Neuronal stem cell (in vitro differentiated cells): ENCODE data around the gene DCAF8.

Experiments
- DNase-seq: peaks from one replicate; pipeline ENCODE4 v3.0.0-alpha.2; 2013; ENCODE audit warnings: low spot score
- H2AFZ ChIP-seq: one replicate; pipeline ENCODE4 v1.6.1; 2013; ENCODE audit warnings: mild to moderate bottlenecking, low read length, inconsistent platforms
- H2AK5ac ChIP-seq: 2 replicates; pipeline ENCODE4 v1.6.1; 2013; ENCODE audit warnings: low read depth, mild to moderate bottlenecking, inconsistent platforms, low read length, moderate library complexity, mixed read lengths
- H2BK120ac ChIP-seq: 2 replicates; pipeline ENCODE4 v1.6.1; 2013; ENCODE audit warnings: low read depth, mild to moderate bottlenecking, inconsistent platforms, low read length, moderate library complexity, mixed read lengths
- H2BK12ac ChIP-seq: one replicate; pipeline ENCODE4 v1.6.1; 2013; ENCODE audit warnings: low read length, inconsistent platforms
- H2BK15ac ChIP-seq: 2 replicates; pipeline ENCODE4 v1.6.1; 2013; ENCODE audit warnings: mild to moderate bottlenecking, low read length, inconsistent platforms, mixed read lengths
- H2BK5ac ChIP-seq: one replicate; pipeline ENCODE4 v1.6.1; 2013; ENCODE audit warnings: inconsistent platforms, mild to moderate bottlenecking, low read length, moderate library complexity
- H3K14ac ChIP-seq: one replicate; pipeline ENCODE4 v1.6.1; 2013; ENCODE audit warnings: low read length, inconsistent platforms
- H3K18ac ChIP-seq: 2 replicates; pipeline ENCODE4 v1.6.1; 2013; ENCODE audit warnings: low read length, inconsistent platforms
- H3K23ac ChIP-seq: 2 replicates; pipeline ENCODE4 v1.6.1; 2013; ENCODE audit warnings: low read depth, mild to moderate bottlenecking, mixed read lengths, low read length, inconsistent platforms; ENCODE audit not compliant: poor library complexity
- H3K27ac ChIP-seq: replicated peaks from 3 replicates; pipeline ENCODE4 v1.5.1; 2013; ENCODE audit warnings: low read length, inconsistent platforms
- H3K27me3 ChIP-seq, 3 experiments: 2 replicates each; pipeline ENCODE4 v1.6.1; 2013; ENCODE audit warnings: low read length in 3 of 3, mild to moderate bottlenecking in 2 of 3, inconsistent platforms in 1 of 3, low read depth in 1 of 3, mixed read lengths in 1 of 3, moderate library complexity in 1 of 3; ENCODE audit not compliant: control insufficient read depth in 3 of 3, insufficient read depth in 3 of 3
- H3K36me3 ChIP-seq, 2 donors: replicated peaks in 1 of 2; 2 replicates each; pipeline ENCODE4 v1.6.1; 2013; ENCODE audit warnings: low read length in 2 of 2; ENCODE audit not compliant: control insufficient read depth in 2 of 2, insufficient read depth in 2 of 2
- H3K4ac ChIP-seq: 2 replicates; pipeline ENCODE4 v1.6.1; 2013; ENCODE audit warnings: inconsistent platforms, mild to moderate bottlenecking, low read length, moderate library complexity
- H3K4me1 ChIP-seq, 2 donors: 1 replicate in 1 of 2; 2 replicates in 1 of 2; pipeline ENCODE4 v1.6.1; 2013; ENCODE audit warnings: low read length in 2 of 2, low read depth in 1 of 2; ENCODE audit not compliant: control insufficient read depth in 2 of 2, insufficient read depth in 1 of 2
- H3K4me2 ChIP-seq: one replicate; pipeline ENCODE4 v1.6.1; 2013; ENCODE audit warnings: mild to moderate bottlenecking, low read length, inconsistent platforms; ENCODE audit not compliant: insufficient read depth, poor library complexity, severe bottlenecking
- H3K4me3 ChIP-seq, 2 donors: 2 replicates each; pipeline ENCODE4 v1.5.1; 2013; ENCODE audit warnings: low read length in 2 of 2, mild to moderate bottlenecking in 2 of 2, inconsistent platforms in 1 of 2, moderate library complexity in 1 of 2
- H3K79me1 ChIP-seq: one replicate; pipeline ENCODE4 v1.6.1; 2013; ENCODE audit warnings: low read depth, mild to moderate bottlenecking, inconsistent platforms, low read length, moderate library complexity
- H3K9ac ChIP-seq: one replicate; pipeline ENCODE4 v1.6.1; 2013; ENCODE audit warnings: mild to moderate bottlenecking, low read depth, low read length, inconsistent platforms; ENCODE audit not compliant: poor library complexity
- H3K9me3 ChIP-seq, 2 donors: replicated peaks in 1 of 2; 2 replicates each; pipeline versions ENCODE3 to v1.6.1; 2013; ENCODE audit warnings: low read length in 2 of 2, mild to moderate bottlenecking in 2 of 2, inconsistent platforms in 1 of 2, low read depth in 1 of 2, mixed read lengths in 1 of 2, moderate library complexity in 1 of 2; ENCODE audit not compliant: control insufficient read depth in 2 of 2, insufficient read depth in 1 of 2
- H4K8ac ChIP-seq: one replicate; pipeline ENCODE4 v1.6.1; 2013; ENCODE audit warnings: low read depth, mild to moderate bottlenecking, inconsistent platforms, low read length, moderate library complexity
- H4K91ac ChIP-seq: one replicate; pipeline ENCODE4 v1.6.1; 2013; ENCODE audit warnings: low read length, low read depth, mild to moderate bottlenecking, inconsistent platforms; ENCODE audit not compliant: poor library complexity
- WGBS, 2 donors: extraction: QIAGEN DNeasy Blood & Tissue Kit; methylation state at CpG; one replicate each; pipeline ENCODE4 v1.1.7; 2013; ENCODE audit warnings: missing lambda C conversion rate in 2 of 2, mixed read lengths in 1 of 2; ENCODE audit not compliant: insufficient read length in 2 of 2, insufficient replicate concordance in 1 of 2; ENCODE audit errors: extremely low coverage in 2 of 2; 5-methylcytosine and 5-hydroxymethylcytosine counted together

Gene DCAF8

GRCh38 chr1:160204526-160205241 is 57.7 kb downstream of the DCAF8 start:
- H3K23ac ChIP-seq: no peak overlapping the region
- no peak overlapping the region for H3K4ac ChIP-seq
- peak overlapping the region; percentile 79 for H2AFZ ChIP-seq
- peak overlapping the region; percentile 60 for H3K18ac ChIP-seq
- no peak overlapping the region for H2BK12ac ChIP-seq
- no CpG with 5 or more reads among the region's 7 CpGs for WGBS, 2 donors
- H2BK120ac ChIP-seq: no peak overlapping the region
- H3K27ac ChIP-seq: no peak overlapping the region
- H3K9ac ChIP-seq: no peak overlapping the region
- no peak overlapping the region for H4K91ac ChIP-seq
- peak overlapping the region; percentile 53 for H2AK5ac ChIP-seq
- H2BK5ac ChIP-seq: peak overlapping the region; percentile 70
- H3K9me3 ChIP-seq: no peaks in the 10 kb centered on the region
- H3K4me1 ChIP-seq: peaks cover 38 to 39% of the 10 kb centered on the region in 2 donors
- no peak overlapping the region for H3K14ac ChIP-seq
- H2BK15ac ChIP-seq: peak overlapping the region; percentile 63
- peaks cover 8% of the 10 kb centered on the region for H3K79me1 ChIP-seq
- no peaks in the 10 kb centered on the region for H3K27me3 ChIP-seq
- H3K4me3 ChIP-seq: peak overlapping the region in 1 of 2 donors; percentile 94
- DNase-seq: no peak
- no peak overlapping the region for H3K4me2 ChIP-seq
- peaks cover 12 to 31% of the 10 kb centered on the region in 2 donors for H3K36me3 ChIP-seq
- H4K8ac ChIP-seq: no peak overlapping the region

GRCh38 chr1:160200786-160201185 is 61.6 kb downstream of the DCAF8 start:
- Histone ChIP-seq H2BK5ac (no peak overlapping the region), H2AFZ (no peak overlapping the region), H3K23ac (no peak overlapping the region), H3K4me1 (peaks cover 5 to 6% of the 10 kb centered on the region in 2 donors), H3K18ac (no peak overlapping the region), H3K36me3 (no peaks in the 10 kb centered on the region), H3K4me2 (no peak overlapping the region), H3K14ac (no peak overlapping the region), H3K9me3 (no peaks in the 10 kb centered on the region), H2BK12ac (no peak overlapping the region), H3K27ac (no peak overlapping the region), H2AK5ac (no peak overlapping the region), H3K27me3 (no peaks in the 10 kb centered on the region), H3K79me1 (peaks cover 5% of the 10 kb centered on the region), H3K4ac (no peak overlapping the region), H2BK120ac (no peak overlapping the region), H3K4me3 (no peak overlapping the region), H4K91ac (no peak overlapping the region), H3K9ac (no peak overlapping the region), H4K8ac (no peak overlapping the region), H2BK15ac (no peak overlapping the region)
- no peak for DNase-seq
- whole genome bisulfite sequencing, 2 donors: no CpG with 5 or more reads among the region's 4 CpGs

GRCh38 chr1:160197231-160197630 is 65.1 kb downstream of the DCAF8 start:
- H2BK15ac ChIP-seq: no peak overlapping the region
- no CpG with 5 or more reads among the region's 4 CpGs for WGBS, 2 donors
- peaks cover 0 to 6% of the 10 kb centered on the region in 2 donors for H3K36me3 ChIP-seq
- peaks cover 12% of the 10 kb centered on the region in 2 donors for H3K4me1 ChIP-seq
- H2BK5ac ChIP-seq: no peak overlapping the region
- no peak overlapping the region for H3K4me3 ChIP-seq
- no peak overlapping the region for H3K14ac ChIP-seq
- peaks cover 3% of the 10 kb centered on the region for H3K79me1 ChIP-seq
- peaks cover 0 to 9% of the 10 kb centered on the region in 2 donors for H3K9me3 ChIP-seq
- H3K4me2 ChIP-seq: no peak overlapping the region
- H3K27me3 ChIP-seq: peaks cover 0 to 5% (median 0%) of the 10 kb centered on the region in 3 experiments
- no peak overlapping the region for H3K27ac ChIP-seq
- H3K23ac ChIP-seq: no peak overlapping the region
- no peak overlapping the region for H4K8ac ChIP-seq
- no peak overlapping the region for H3K18ac ChIP-seq
- no peak overlapping the region for H3K4ac ChIP-seq
- H3K9ac ChIP-seq: no peak overlapping the region
- no peak overlapping the region for H2BK120ac ChIP-seq
- no peak overlapping the region for H2BK12ac ChIP-seq
- no peak for DNase-seq
- no peak overlapping the region for H2AFZ ChIP-seq
- no peak overlapping the region for H2AK5ac ChIP-seq
- H4K91ac ChIP-seq: no peak overlapping the region

GRCh38 chr1:160196143-160196542 is 66.2 kb downstream of the DCAF8 start:
- Histone ChIP-seq H4K8ac (no peak overlapping the region), H3K27me3 (peaks cover 0 to 5% (median 0%) of the 10 kb centered on the region in 3 experiments), H2AFZ (no peak overlapping the region), H2BK15ac (no peak overlapping the region), H4K91ac (no peak overlapping the region), H3K14ac (no peak overlapping the region), H3K4me3 (no peak overlapping the region), H2BK12ac (no peak overlapping the region), H3K79me1 (peaks cover 3% of the 10 kb centered on the region), H3K4me1 (peaks cover 12 to 13% of the 10 kb centered on the region in 2 donors), H3K9ac (no peak overlapping the region), H3K18ac (no peak overlapping the region), H3K4ac (no peak overlapping the region), H3K23ac (no peak overlapping the region), H2BK5ac (no peak overlapping the region), H3K36me3 (peaks cover 0 to 6% of the 10 kb centered on the region in 2 donors), H3K4me2 (no peak overlapping the region), H2BK120ac (no peak overlapping the region), H3K27ac (no peak overlapping the region), H2AK5ac (no peak overlapping the region), H3K9me3 (peaks cover 0 to 9% of the 10 kb centered on the region in 2 donors)
- DNase-seq: no peak
- WGBS, 2 donors: no CpG with 5 or more reads among the region's 4 CpGs
